IMR-90 (cell line): ENCODE results near the gene PQBP1. TPM values are rescaled to one million over a fixed set of nuclear protein-coding genes. Genes with fewer than 3 reads are reported as not detected.

ENCODE experiments used
- ATAC-seq: fragments of 200-7000 bp; cut with Tn5 transposase; 2 replicates; pipeline ENCODE4 v1.9.1; 2020; ENCODE audit warnings: low read depth, mild to moderate bottlenecking, moderate library complexity
- BruUV-seq: library from RNA; stranded (reverse); fragments of 400-500 nt; replicated peaks from 2 replicates; lab custom pipeline; 2021; lab: Mats Ljungman, UMichigan
- CTCF ChIA-PET: fragments of 300-600 bp; formaldehyde crosslinking; extraction: SDS; loops from one replicate; lab custom pipeline; 2021; ENCODE audit warnings: antibody characterized with exemption; lab: Yijun Ruan, JAX
- POLR2A ChIA-PET: fragments of 300-600 bp; sonication (Branson Sonifier 250); formaldehyde crosslinking; loops from one replicate; lab custom pipeline; 2022; ENCODE audit warnings: antibody characterized with exemption; ENCODE audit not compliant: unreplicated experiment; lab: Charles Lee
- DNase-seq: peaks from one replicate; pipeline ENCODE4 v3.0.0; 2013
- H2AFZ ChIP-seq: replicated peaks from 2 replicates; pipeline ENCODE3; 2013; ENCODE audit warnings: low read length, mild to moderate bottlenecking; ENCODE audit not compliant: poor library complexity
- H2AK5ac ChIP-seq: 2 replicates; pipeline ENCODE4 v1.6.1; 2013; ENCODE audit warnings: low read depth, low read length, inconsistent platforms
- H2AK9ac ChIP-seq: replicated peaks from 2 replicates; pipeline ENCODE3; 2013; ENCODE audit warnings: mild to moderate bottlenecking, low read depth, low read length, moderate library complexity; ENCODE audit not compliant: poor library complexity
- H2BK120ac ChIP-seq: 2 replicates; pipeline ENCODE4 v1.6.1; 2013; ENCODE audit warnings: low read depth, low read length, inconsistent platforms
- H2BK15ac ChIP-seq: 3 replicates; pipeline ENCODE4 v1.6.1; 2013; ENCODE audit warnings: low read depth, low read length, inconsistent platforms
- H2BK20ac ChIP-seq: 2 replicates; pipeline ENCODE4 v1.6.1; 2013; ENCODE audit warnings: low read depth, mild to moderate bottlenecking, inconsistent platforms, low read length, moderate library complexity
- H2BK5ac ChIP-seq: 2 replicates; pipeline ENCODE4 v1.6.1; 2013; ENCODE audit warnings: mild to moderate bottlenecking, low read depth, low read length, inconsistent platforms; ENCODE audit not compliant: poor library complexity, severe bottlenecking
- H3K14ac ChIP-seq: replicated peaks from 2 replicates; pipeline ENCODE4 v1.6.1; 2013; ENCODE audit warnings: low read depth, low read length, inconsistent platforms
- H3K18ac ChIP-seq: 2 replicates; pipeline ENCODE4 v1.6.1; 2013; ENCODE audit warnings: low read depth, low read length, control low read depth
- H3K23ac ChIP-seq: 2 replicates; pipeline ENCODE4 v1.6.1; 2013; ENCODE audit warnings: low read depth, low read length, inconsistent platforms
- H3K27ac ChIP-seq: 2 replicates; pipeline ENCODE4 v1.5.1; 2013; ENCODE audit warnings: mild to moderate bottlenecking, control low read depth, low read length; ENCODE audit not compliant: insufficient read depth
- H3K27me3 ChIP-seq: 2 replicates; pipeline ENCODE4 v1.6.1; 2013; ENCODE audit warnings: low read length; ENCODE audit not compliant: control insufficient read depth, insufficient read depth
- H3K36me3 ChIP-seq: 2 replicates; pipeline ENCODE4 v1.6.1; 2013; ENCODE audit warnings: low read length, mixed read lengths; ENCODE audit not compliant: control insufficient read depth, insufficient read depth
- H3K4ac ChIP-seq: 2 replicates; pipeline ENCODE4 v1.6.1; 2013; ENCODE audit warnings: low read depth, low read length, inconsistent platforms
- H3K4me1 ChIP-seq: 2 replicates; pipeline ENCODE4 v1.6.1; 2013; ENCODE audit warnings: low read length, mixed read lengths; ENCODE audit not compliant: control insufficient read depth, insufficient read depth
- H3K4me2 ChIP-seq: 2 replicates; pipeline ENCODE4 v1.6.1; 2013; ENCODE audit warnings: low read depth, mild to moderate bottlenecking, control low read depth, low read length, moderate library complexity
- H3K4me3 ChIP-seq: 2 replicates; pipeline ENCODE4 v1.5.1; 2013; ENCODE audit warnings: low read depth, mild to moderate bottlenecking, control low read depth, low read length, moderate library complexity; ENCODE audit not compliant: insufficient read depth
- H3K56ac ChIP-seq: 2 replicates; pipeline ENCODE4 v1.6.1; 2013; ENCODE audit warnings: low read length, inconsistent platforms; ENCODE audit not compliant: insufficient read depth; ENCODE audit errors: extremely low read depth
- H3K79me1 ChIP-seq, 2 experiments: 2 replicates each; pipeline ENCODE4 v1.6.1; 2013; ENCODE audit warnings: low read length in 2 of 2, inconsistent platforms in 1 of 2, low read depth in 1 of 2
- H3K9ac ChIP-seq: 2 replicates; pipeline ENCODE4 v1.6.1; 2013; ENCODE audit warnings: low read depth, low read length, control low read depth
- H3K9me1 ChIP-seq: 2 replicates; pipeline ENCODE4 v1.6.1; 2013; ENCODE audit warnings: low read length, inconsistent platforms; ENCODE audit not compliant: insufficient read depth
- H3K9me3 ChIP-seq: 2 replicates; pipeline ENCODE4 v1.6.1; 2013; ENCODE audit warnings: low read length; ENCODE audit not compliant: control insufficient read depth, insufficient read depth
- H4K20me1 ChIP-seq: 2 replicates; pipeline ENCODE4 v1.6.1; 2013; ENCODE audit warnings: low read length, inconsistent platforms; ENCODE audit not compliant: insufficient read depth
- H4K5ac ChIP-seq: 2 replicates; pipeline ENCODE4 v1.6.1; 2013; ENCODE audit warnings: mild to moderate bottlenecking, low read depth, low read length, control low read depth
- H4K8ac ChIP-seq, 2 experiments: 2 replicates each; pipeline ENCODE4 v1.6.1; 2013; ENCODE audit warnings: low read depth in 2 of 2, low read length in 2 of 2, control low read depth in 1 of 2, inconsistent platforms in 1 of 2
- H4K91ac ChIP-seq: 2 replicates; pipeline ENCODE4 v1.6.1; 2013; ENCODE audit warnings: low read depth, low read length, inconsistent platforms; ENCODE audit not compliant: insufficient read depth
- BHLHE40 ChIP-seq: fragments of 150-350 bp; IDR thresholded peaks from 2 replicates; pipeline ENCODE4 v1.6.1; 2016; ENCODE audit warnings: mild to moderate bottlenecking, low read depth, low read length
- CEBPB ChIP-seq: IDR thresholded peaks from 2 replicates; pipeline ENCODE4 v1.6.1; 2012; ENCODE audit warnings: low read depth, low read length, improper control_type of control experiment
- NFE2L2 ChIP-seq: fragments of 150-350 bp; IDR thresholded peaks from 2 replicates; pipeline ENCODE4 v1.6.1; 2016; ENCODE audit warnings: low read depth, mild to moderate bottlenecking, low read length
- POLR2A ChIP-seq: IDR thresholded peaks from 2 replicates; pipeline ENCODE4 v1.6.1; 2012; ENCODE audit warnings: mild to moderate bottlenecking, low read depth, low read length
- RCOR1 ChIP-seq: IDR thresholded peaks from 2 replicates; pipeline ENCODE4 v1.6.1; 2012; ENCODE audit warnings: mild to moderate bottlenecking, low read length, improper control_type of control experiment; ENCODE audit not compliant: insufficient replicate concordance
- RFX5 ChIP-seq: IDR thresholded peaks from 2 replicates; pipeline ENCODE4 v1.8.0; 2012; ENCODE audit warnings: low read depth, mild to moderate bottlenecking, low read length, moderate library complexity
- WGBS, 2 experiments: methylation state at CpG; one replicate each; pipeline versions ENCODE4 v1.1.5 to v1.1.7; 2013; ENCODE audit warnings: missing lambda C conversion rate in 2 of 2; ENCODE audit not compliant: insufficient read length in 1 of 2; ENCODE audit errors: extremely low coverage in 2 of 2; 5-methylcytosine and 5-hydroxymethylcytosine counted together
- dilution Hi-C: fragments of 300-500 bp; cut with HindIII; formaldehyde crosslinking; loops from one replicate; pipeline ENCODE4 v1.14.3; 2018; ENCODE audit warnings: low sequenced_read_pairs; ENCODE audit not compliant: unreplicated experiment
- in situ Hi-C: fragments of 300-500 bp; cut with MboI; formaldehyde crosslinking; loops from 3 replicates; pipeline ENCODE4 v1.14.3; 2019; ENCODE audit warnings: low sequenced_read_pairs, inconsistent platforms, mixed read lengths
- intact Hi-C: fragments of 100-400 bp; cut with micrococcal nuclease; formaldehyde crosslinking; loops from 2 replicates; pipeline ENCODE4 v1.10.0; 2022
- polyA plus RNA-seq, 3 experiments: library from polyadenylated mRNA; depleted of rRNA; stranded (reverse); fragments of >200 nt; gene quantifications; 2 replicates each; pipeline ENCODE4 v1.2.3, GENCODE V29; 2012; ENCODE audit warnings: low replicate concordance in 1 of 3
- total RNA-seq: library from RNA; depleted of rRNA; stranded (reverse); fragments of >200 nt; gene quantifications from 2 replicates; pipeline ENCODE4 v1.2.3, GENCODE V29; 2012
- TF ChIP-seq, protein P1 (sequence below): conservative IDR thresholded peaks from 2 replicates; pipeline ENCODE4 v1.5.1; 2012; ENCODE audit warnings: mild to moderate bottlenecking, low read depth, low read length, improper control_type of control experiment

Gene PQBP1
- total and polyA plus RNA-seq, 2 of the 4 experiments (the other 2 are of a cell fraction) = 96.4 to 120 TPM

- intact Hi-C loops (loop anchor here (5.0 kb wide), 1 partner anchor 127 kb away; the partner anchor contains the start of gene TFE3), dilution Hi-C loops (no loop called here), in situ Hi-C loops (no loop called here)
- Histone ChIP-seq H3K9me3 (no peaks in the 10 kb centered on the region), H2AFZ (no peak overlapping the region), H2BK15ac (no peak overlapping the region), H4K5ac (no peak overlapping the region), H3K9ac (no peak overlapping the region), H2BK20ac (no peak overlapping the region), H4K91ac (no peak overlapping the region), H3K79me1 (peaks cover 17 to 35% of the 10 kb centered on the region in 2 experiments), H4K20me1 (0 out of 2 replicates have a peak, but pooled peaks cover 7% of the 10 kb centered on the region), H3K4me2 (no peak overlapping the region), H2BK5ac (no peak overlapping the region), H3K18ac (no peak overlapping the region), H3K56ac (no peak overlapping the region), H3K27me3 (no peaks in the 10 kb centered on the region), H2BK120ac (no peak overlapping the region), H3K4me1 (peaks cover 5% of the 10 kb centered on the region), H3K4me3 (no peak overlapping the region), H2AK9ac (no peak overlapping the region), H3K14ac (no peak overlapping the region), H3K27ac (no peak overlapping the region), H3K23ac (no peak overlapping the region), H3K36me3 (no peaks in the 10 kb centered on the region), H2AK5ac (no peak overlapping the region), H3K4ac (no peak overlapping the region), H3K9me1 (0 out of 2 replicates have a peak, but pooled peaks cover 5% of the 10 kb centered on the region), H4K8ac (no peak overlapping the region)
- CTCF ChIA-PET = interaction anchor here (0.6 kb wide), 1 partner anchor 1220 kb away, joined by 6 read pairs; no protein-coding TSS in a partner anchor
- POLR2A ChIA-PET = no interaction called here
- TF ChIP-seq NFE2L2 (no peak), POLR2A (no peak), RCOR1 (no peak), BHLHE40 (no peak), RFX5 (no peak), CEBPB (no peak)
- TF ChIP-seq, protein P1, sequence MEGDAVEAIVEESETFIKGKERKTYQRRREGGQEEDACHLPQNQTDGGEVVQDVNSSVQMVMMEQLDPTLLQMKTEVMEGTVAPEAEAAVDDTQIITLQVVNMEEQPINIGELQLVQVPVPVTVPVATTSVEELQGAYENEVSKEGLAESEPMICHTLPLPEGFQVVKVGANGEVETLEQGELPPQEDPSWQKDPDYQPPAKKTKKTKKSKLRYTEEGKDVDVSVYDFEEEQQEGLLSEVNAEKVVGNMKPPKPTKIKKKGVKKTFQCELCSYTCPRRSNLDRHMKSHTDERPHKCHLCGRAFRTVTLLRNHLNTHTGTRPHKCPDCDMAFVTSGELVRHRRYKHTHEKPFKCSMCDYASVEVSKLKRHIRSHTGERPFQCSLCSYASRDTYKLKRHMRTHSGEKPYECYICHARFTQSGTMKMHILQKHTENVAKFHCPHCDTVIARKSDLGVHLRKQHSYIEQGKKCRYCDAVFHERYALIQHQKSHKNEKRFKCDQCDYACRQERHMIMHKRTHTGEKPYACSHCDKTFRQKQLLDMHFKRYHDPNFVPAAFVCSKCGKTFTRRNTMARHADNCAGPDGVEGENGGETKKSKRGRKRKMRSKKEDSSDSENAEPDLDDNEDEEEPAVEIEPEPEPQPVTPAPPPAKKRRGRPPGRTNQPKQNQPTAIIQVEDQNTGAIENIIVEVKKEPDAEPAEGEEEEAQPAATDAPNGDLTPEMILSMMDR = no peak
- ATAC-seq (no peak), DNase-seq (no peak)
- no TSS peak for BruUV-seq
- 97% methylated on average over 3 of the region's 13 CpGs; no CpG with 5 or more reads in 1 of the 2 experiments for WGBS, 2 experiments
Observed at GRCh38 chrX:48914593-48915493, 17.1 kb downstream of the PQBP1 start.
